SKM-1 (cell line): ENCODE results near the gene EDDM13.
"Not testable (repeated sequence)": the region's sequence is repeated elsewhere in the genome, so short reads cannot be mapped to it uniquely, and the experiment has no call there.

Experiments used
- DNase-seq: peaks from one replicate; lab custom pipeline; 2025; ENCODE audit not compliant: unreplicated experiment; lab: John Stamatoyannopoulos, UW

The EDDM13 gene

GRCh38 chr19:56294549-56294948 is 22.0 kb downstream of the EDDM13 start:
- no peak for DNase-seq

DNA sequence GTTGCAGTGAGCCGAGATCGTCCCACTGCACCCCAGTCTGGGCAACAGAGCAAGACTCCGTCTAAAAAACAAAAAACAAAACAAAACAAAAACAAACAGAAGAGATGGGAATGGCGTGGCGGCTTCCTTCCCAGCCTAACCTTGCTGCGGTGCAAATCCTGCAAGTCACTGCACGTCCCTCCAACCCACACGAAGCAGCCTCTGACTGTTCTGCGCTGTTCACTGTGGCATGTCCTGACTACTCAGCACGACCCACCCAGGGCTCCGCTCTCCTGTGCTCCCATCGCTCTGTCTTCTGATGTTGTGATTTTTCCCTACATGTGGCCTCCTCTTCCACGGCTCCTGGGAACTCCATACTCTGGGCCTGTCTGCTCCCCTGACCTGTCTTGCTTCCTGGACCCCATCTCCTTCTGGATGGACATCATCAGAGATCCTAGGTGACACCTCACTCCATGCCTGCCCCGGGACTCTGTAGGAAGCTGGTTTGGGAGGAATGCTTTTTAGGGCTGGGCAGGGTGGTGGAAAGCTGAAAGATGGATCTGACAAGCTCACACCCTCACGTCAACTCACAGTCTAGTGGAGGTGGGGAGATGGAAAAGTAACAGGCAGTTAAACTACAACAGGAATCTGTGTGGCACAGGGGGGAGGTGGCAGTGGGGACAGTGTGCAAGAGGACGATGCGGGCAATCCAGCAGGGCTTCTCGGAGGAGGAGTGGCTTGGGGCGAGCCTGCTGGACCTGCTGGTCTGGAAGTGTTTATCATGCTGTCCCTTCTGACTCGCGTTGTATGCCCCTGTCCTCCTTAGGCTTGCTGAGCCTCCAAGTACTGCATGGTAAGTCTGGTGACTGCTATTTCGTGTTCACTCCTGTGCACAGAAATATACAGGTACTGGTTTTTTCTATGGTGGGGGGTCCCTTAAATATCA is 23.2 kb downstream of the EDDM13 start:
- no peak for DNase-seq

DNA sequence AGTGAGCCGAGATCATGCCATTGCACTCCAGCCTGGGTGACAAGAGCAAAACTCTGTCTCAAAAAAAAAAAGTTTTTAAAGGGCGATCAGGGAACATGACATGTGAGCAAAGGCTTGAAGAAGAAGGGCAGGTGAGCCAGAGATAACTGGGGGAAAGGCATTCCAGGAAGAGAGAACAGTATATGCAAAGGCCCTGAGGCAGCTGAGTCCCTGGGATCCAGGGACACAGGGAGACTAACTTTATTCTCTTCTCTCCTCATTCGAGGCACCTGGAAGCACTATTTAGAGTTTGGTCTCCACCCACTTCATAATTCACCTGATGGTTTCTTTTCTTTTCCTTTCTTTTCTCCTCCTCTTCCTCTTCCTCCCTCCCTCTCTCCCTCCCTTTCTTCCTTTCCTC is 24.5 kb downstream of the EDDM13 start:
- DNase-seq, result no peak

DNA sequence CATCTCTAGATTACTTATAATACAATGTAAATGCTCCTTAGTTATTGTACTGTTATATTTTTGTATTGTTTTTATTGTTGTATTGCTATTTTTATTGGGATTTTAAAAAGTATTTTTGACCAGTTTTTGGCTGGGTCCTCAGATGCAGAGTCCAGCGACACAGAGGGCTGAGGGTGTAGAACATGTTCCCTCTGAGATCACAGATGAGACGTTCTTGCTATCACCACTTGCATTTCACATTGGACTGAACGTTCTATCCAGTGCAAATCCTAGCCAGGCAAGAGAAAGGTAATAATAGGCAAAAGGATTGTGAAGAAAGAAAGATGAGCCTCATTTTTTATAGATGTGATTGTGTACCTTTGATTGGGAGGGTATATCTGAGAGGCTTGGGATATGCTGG is 27.1 kb downstream of the EDDM13 start:
- no peak for DNase-seq

- DNase-seq, result no peak
These were observed 28.6 kb downstream of the EDDM13 start for GRCh38 chr19:56301155-56301554.

DNA sequence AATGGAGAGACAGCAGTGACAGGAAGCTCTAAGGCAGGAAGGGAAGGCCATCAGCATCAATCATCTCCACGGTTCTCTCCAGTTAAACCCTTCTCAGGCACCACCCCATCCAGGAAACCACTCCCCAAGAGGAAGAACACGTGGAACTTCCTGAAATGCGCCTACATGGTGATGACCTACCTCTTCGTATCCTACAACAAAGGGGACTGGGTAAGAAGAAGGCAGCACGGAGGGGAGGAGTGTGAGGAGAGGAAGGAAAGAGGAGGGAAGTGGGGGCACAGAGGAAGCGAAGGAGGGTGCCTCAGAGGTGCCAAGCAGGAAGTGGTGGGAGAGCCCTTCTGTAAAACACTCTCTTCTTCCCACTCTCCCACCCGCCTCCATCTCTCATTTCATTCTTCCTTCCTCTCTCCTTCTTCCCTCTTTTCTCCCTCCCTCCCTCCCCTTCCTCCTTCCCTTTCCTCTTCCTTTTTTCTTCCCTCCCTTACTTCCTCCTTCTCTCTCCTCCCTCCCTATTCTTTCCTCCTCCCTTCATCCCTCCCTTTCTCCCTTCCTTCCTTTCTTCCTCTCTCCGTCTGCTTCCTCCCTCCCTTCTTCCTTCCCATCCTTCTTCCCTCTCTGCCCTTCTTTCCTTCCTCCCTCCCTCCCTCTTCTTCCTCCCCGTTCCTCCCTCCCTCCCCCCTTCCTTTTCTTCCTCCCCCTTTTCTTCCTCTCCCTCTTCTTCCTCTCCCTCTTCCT is 29.5 kb downstream of the EDDM13 start:
- no peak for DNase-seq

GRCh38 chr19:56304243-56304642 is 31.7 kb downstream of the EDDM13 start:
- DNase-seq, result no peak

- DNase-seq, result no peak
These were observed 33.5 kb downstream of the EDDM13 start for GRCh38 chr19:56306016-56306415.

DNA sequence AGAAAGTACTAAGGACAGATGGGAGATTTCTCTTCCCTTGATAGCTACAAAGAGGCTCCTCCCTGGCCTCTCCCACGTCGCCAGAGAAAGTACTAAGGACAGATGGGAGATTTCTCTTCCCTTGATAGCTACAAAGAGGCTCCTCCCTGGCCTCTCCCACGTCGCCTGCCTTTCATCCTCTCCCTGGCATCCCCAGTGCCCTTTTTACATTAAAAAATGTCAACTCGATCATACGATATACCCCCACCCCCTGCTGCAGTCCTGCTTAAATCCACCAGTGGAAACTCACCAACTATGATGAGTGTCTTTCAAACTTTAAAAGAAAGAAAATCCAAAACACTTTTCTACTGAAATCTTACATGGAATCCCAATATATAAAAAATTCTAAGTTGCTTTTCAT is 34.5 kb downstream of the EDDM13 start:
- not testable (repeated sequence) for DNase-seq

GRCh38 chr19:56308792-56309191 is 36.2 kb downstream of the EDDM13 start:
- no peak for DNase-seq

DNA sequence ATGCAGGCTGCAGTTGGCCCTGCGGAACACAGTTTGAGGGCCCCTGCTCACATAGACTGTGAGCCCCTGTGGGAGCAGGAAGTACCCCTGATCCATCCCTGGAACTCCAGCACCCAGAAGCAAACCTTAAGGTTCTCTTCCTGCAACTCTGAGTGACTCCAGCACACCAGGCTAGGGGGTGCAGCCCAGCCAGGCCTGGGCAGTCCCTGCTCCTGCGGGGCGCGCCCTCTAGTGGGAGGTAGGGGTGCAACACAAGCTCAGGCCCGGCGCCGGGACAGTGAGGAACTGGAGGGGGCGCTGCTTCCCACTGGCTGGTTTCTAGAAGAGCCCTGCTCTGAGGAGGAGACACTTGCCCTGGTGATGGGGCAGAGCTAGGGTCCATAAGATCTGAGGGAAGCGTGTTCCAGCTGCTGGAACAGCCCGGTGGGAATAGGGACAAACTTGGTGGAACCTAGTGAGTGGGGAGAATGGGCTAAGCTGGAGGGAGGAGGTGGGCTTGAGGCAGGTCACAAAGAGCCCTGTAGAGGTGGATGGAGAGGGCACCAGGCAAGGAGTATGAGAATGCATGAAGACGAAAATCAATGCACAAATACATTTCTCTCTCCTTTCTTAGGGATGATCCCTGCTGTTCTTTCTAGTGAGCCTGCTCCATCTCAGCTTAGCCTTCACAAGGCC is 37.1 kb downstream of the EDDM13 start:
- DNase-seq, result peak; percentile 18

DNA sequence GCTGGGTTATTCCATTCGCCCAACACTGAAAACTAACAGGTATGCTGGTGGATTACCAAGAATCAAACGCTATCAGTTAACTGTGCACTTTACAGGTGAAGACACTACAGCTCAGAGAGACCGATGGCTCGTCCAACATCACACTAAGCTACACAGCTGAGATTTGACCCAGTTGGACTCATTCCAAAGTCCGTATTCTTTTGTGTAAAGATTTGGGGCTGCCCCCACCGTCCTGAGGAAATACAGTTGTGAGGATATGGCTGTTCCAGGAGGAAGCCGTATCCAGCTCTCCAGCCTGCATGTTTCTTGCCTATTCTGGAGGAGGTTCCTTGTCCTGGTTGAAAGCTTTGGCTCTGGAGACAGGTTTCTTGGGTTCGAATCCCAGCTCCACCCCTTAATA is 37.9 kb downstream of the EDDM13 start:
- DNase-seq, result no peak

DNA sequence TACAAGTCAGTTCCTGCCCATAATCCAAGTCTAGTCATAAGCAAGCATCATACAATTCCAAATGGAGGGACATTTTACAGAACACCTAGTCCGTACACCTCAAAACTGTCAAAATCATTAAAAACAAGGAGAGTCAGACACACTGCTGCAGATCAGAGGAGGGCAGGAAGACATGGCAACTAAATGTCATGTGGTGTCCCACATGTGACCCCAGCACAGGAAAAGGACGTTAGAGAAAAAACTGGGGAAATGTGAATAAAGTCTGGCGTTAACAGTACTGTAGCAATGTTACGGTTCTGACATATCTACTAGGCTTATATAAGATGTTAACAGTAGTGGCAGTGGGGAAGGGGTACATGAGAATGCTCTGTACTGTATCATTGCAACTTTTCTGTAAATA is 39.8 kb downstream of the EDDM13 start:
- DNase-seq, result no peak

GRCh38 chr19:56312787-56313657 is 40.5 kb downstream of the EDDM13 start:
- no peak for DNase-seq

DNA sequence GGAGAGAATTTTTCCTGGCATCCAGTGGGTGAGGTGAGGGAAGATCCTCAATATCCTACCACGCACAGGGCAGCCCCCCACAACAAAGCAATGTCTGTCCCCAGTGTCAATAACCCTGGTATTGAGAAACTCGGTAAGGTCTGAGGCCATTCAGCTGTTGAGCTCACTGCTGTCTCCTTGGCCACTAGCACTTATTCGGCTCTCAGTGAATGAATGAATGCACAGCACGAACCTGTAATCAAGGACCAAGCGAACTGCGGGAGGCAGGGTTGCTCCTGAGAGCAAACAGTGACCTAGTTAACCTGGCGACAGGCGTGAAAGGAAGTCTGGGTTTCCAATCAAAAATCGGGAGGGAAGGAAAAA is 41.5 kb downstream of the EDDM13 start:
- DNase-seq, result no peak

- peak; percentile 57 for DNase-seq
These were observed 42.0 kb downstream of the EDDM13 start, which contains the start of gene ZSCAN5A for GRCh38 chr19:56314381-56315076. TSS of gene ZSCAN5A (minus strand) at chr19:56314839. CDS start at chr19:56225046, 89,793 bp downstream.

DNA sequence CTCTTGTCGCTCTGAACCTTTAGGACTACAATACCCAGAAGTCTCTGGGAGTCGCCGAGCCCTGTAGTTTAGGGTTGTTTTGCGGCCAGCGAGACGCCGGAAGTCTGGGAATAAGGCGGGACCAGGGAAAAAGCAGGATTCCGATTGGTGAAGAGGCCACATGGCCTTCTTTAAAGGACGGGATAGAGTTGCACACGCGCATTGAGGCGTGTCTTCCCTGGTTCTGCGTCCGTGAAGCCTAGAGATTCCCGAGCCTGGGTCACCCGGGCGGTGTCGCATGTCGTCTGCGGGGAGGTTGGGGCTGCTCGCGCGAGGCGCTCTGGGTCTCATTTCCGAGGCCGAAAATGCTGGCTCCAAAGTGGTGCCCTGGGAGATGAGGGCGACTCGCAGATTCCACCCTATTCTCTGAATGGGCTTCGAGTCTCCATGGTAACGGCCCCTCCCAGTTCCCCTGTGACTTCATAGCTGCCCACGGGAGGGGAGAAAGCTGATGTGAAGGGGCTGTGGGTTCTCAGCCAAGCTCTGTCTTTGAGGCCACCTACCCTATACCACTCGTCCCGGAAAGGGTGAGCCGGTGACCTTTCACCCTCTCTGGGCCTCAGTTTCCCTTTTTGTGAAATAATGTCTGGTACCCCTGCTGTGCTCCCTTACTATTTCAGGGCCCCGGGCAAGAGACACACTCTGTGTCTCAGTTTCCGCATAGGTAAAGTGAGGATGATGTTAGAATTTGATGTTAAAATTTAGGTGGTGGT is 42.7 kb downstream of the EDDM13 start:
- peak; percentile 57 for DNase-seq

DNA sequence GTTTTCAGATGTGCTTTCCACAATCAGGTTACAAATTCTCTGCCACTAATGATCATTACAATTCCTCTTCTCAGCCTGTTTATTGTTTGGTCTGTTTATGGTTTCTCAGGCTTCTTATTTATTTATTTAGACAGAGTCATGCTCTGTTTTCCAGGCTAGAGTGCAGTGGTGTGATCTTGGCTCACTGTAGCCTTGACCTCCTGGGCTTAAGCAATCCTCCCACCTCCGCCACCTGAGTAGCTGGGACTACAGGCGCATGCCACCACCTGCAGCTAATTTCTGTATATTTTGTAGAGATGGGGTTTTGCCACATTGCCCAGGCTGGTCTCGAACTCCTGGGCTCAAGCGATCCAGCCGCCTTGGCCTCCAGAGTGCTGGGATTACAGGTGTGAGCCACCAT is 44.2 kb downstream of the EDDM13 start:
- DNase-seq, result no peak

DNA sequence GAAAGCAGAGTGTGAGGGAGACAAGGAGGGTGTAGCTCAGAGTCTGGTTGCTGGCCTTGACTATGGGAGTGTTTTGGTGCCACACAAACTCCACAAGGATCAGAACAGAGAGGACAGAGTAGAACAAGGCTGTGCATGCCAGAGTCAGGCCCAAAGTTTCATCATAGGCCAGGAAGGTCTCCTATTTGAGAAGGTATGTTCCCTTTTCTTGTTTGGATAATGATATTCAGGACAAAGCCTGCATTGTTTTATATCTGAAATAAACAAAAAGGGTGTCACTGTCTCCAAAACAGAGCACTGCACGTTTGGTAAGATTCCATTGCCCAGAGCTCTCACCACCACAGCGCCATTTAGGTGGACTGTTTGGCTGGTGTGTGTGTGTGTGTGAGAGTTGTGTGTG is 45.2 kb downstream of the EDDM13 start:
- DNase-seq, result no peak
